Chondrocyte (in vitro differentiated cells): ENCODE results near the gene ZNF880. TPM values are rescaled to one million over a fixed set of nuclear protein-coding genes. Genes with fewer than 3 reads are reported as not detected.

Experiments used
- DNase-seq: peaks from one replicate; pipeline ENCODE4 v3.0.0; 2021; ENCODE audit warnings: mixed read lengths, low spot score
- H3K27ac Mint-ChIP-seq: one replicate; pipeline ENCODE4 v1.8.0; 2021; ENCODE audit warnings: mild to moderate bottlenecking, moderate library complexity, mixed read lengths; ENCODE audit not compliant: unreplicated experiment
- H3K27me3 Mint-ChIP-seq: 2 replicates; pipeline ENCODE4 v1.8.0; 2021; ENCODE audit warnings: low read depth, mixed read lengths
- H3K36me3 Mint-ChIP-seq: 2 replicates; pipeline ENCODE4 v1.8.0; 2021; ENCODE audit warnings: low read depth, mixed read lengths
- H3K4me1 Mint-ChIP-seq: 2 replicates; pipeline ENCODE4 v1.8.0; 2021; ENCODE audit warnings: low read depth, mild to moderate bottlenecking, mixed read lengths
- H3K4me3 Mint-ChIP-seq: one replicate; pipeline ENCODE4 v1.8.0; 2021; ENCODE audit warnings: mild to moderate bottlenecking, moderate library complexity, mixed read lengths; ENCODE audit not compliant: unreplicated experiment
- H3K9me3 Mint-ChIP-seq: 2 replicates; pipeline ENCODE4 v1.8.0; 2021; ENCODE audit warnings: low read depth, mixed read lengths
- CTCF ChIP-seq: fragments of 200-600 bp; sonication (generic); IDR thresholded peaks from 2 replicates; pipeline ENCODE4 v1.5.0; 2021; ENCODE audit warnings: antibody characterized with exemption, mild to moderate bottlenecking, moderate library complexity
- total RNA-seq: library from RNA; stranded (reverse); gene quantifications from 3 replicates; pipeline ENCODE4 v1.2.1, GENCODE V29; 2021

ZNF880 gene
- total RNA-seq, 1 donor from 2014 or later, result 3.2 TPM

- H3K27ac Mint-ChIP-seq, result no peak overlapping the region
- no peak for TF ChIP-seq CTCF
- H3K36me3 Mint-ChIP-seq, result peaks cover 44% of the 10 kb centered on the region
- H3K27me3 Mint-ChIP-seq, result no peaks in the 10 kb centered on the region
- DNase-seq, result no peak
- no peak overlapping the region for H3K4me3 Mint-ChIP-seq
- H3K9me3 Mint-ChIP-seq, result peaks cover 61% of the 10 kb centered on the region
- H3K4me1 Mint-ChIP-seq, result no peaks in the 10 kb centered on the region
Observed at GRCh38 chr19:52370341-52370710, 603 bp downstream of the ZNF880 start.

- Mint-ChIP-seq H3K9me3 (peaks cover 64% of the 10 kb centered on the region), H3K27ac (no peak overlapping the region), H3K27me3 (no peaks in the 10 kb centered on the region), H3K4me3 (no peak overlapping the region), H3K4me1 (no peaks in the 10 kb centered on the region), H3K36me3 (peaks cover 11% of the 10 kb centered on the region)
- no peak for TF ChIP-seq CTCF
- no peak for DNase-seq
Observed at GRCh38 chr19:52391135-52391534, 21.4 kb downstream of the ZNF880 start.

- DNase-seq, result no peak
- Mint-ChIP-seq H3K9me3 (peaks cover 69% of the 10 kb centered on the region), H3K4me3 (peak within 1 kb of the TSS; percentile 58), H3K36me3 (peaks cover 6% of the 10 kb centered on the region), H3K27ac (peak within 1 kb of the TSS; percentile 87), H3K27me3 (no peaks in the 10 kb centered on the region), H3K4me1 (no peaks in the 10 kb centered on the region)
- no peak for TF ChIP-seq CTCF
Observed at GRCh38 chr19:52397310-52398080, 27.8 kb downstream of the ZNF880 start, which contains the start of gene ZNF528. ZNF528 (plus strand) TSS chr19:52397849; CDS start chr19:52402014, 4,165 bp downstream.

- DNase-seq, result no peak
- TF ChIP-seq CTCF, result no peak
- Mint-ChIP-seq H3K4me1 (no peaks in the 10 kb centered on the region), H3K27ac (no peak overlapping the region), H3K4me3 (peak overlapping the region; percentile 58), H3K27me3 (no peaks in the 10 kb centered on the region), H3K9me3 (peaks cover 65% of the 10 kb centered on the region), H3K36me3 (peaks cover 6% of the 10 kb centered on the region)
Observed at GRCh38 chr19:52398081-52398441, 28.3 kb downstream of the ZNF880 start.

- Mint-ChIP-seq H3K27ac (no peak overlapping the region), H3K4me1 (no peaks in the 10 kb centered on the region), H3K36me3 (peaks cover 3% of the 10 kb centered on the region), H3K9me3 (peaks cover 70% of the 10 kb centered on the region), H3K27me3 (no peaks in the 10 kb centered on the region), H3K4me3 (no peak overlapping the region)
- no peak for DNase-seq
- no peak for TF ChIP-seq CTCF
Observed at GRCh38 chr19:52410276-52410675, 40.6 kb downstream of the ZNF880 start.
